DND-41 (cell line): Measurements from ENCODE around the gene GRK1.

Source experiments
- CTCF ChIP-seq: IDR thresholded peaks from 2 replicates; pipeline ENCODE4 v1.5.1; 2012; ENCODE audit warnings: borderline replicate concordance, low read length, moderate library complexity, mild to moderate bottlenecking; ENCODE audit not compliant: poor library complexity, severe bottlenecking; ENCODE audit errors: extremely low read depth
- EZH2 ChIP-seq: IDR thresholded peaks from 3 replicates; pipeline ENCODE4 v1.6.1; 2012; ENCODE audit warnings: borderline replicate concordance, low read depth, mild to moderate bottlenecking, moderate library complexity, low read length, inconsistent platforms; ENCODE audit not compliant: severe bottlenecking

GRCh38 chr13:113769881-113770280 is 102.9 kb downstream of the GRK1 start:
- TF ChIP-seq CTCF (no peak), EZH2 (no peak)
